ENCODE data around the gene NRROS. TPM values are rescaled to one million over a fixed set of nuclear protein-coding genes. Genes with fewer than 3 reads are reported as not detected.
A peak's percentile ranks its signal among the peaks of the same experiment; 100 is the strongest.
"Not testable (repeated sequence)": the region's sequence is repeated elsewhere in the genome, so short reads cannot be mapped to it uniquely, and the experiment has no call there.

Gene NRROS
- 10 to 100 TPM; 24.5 to 25.3 TPM for total RNA-seq

DNA sequence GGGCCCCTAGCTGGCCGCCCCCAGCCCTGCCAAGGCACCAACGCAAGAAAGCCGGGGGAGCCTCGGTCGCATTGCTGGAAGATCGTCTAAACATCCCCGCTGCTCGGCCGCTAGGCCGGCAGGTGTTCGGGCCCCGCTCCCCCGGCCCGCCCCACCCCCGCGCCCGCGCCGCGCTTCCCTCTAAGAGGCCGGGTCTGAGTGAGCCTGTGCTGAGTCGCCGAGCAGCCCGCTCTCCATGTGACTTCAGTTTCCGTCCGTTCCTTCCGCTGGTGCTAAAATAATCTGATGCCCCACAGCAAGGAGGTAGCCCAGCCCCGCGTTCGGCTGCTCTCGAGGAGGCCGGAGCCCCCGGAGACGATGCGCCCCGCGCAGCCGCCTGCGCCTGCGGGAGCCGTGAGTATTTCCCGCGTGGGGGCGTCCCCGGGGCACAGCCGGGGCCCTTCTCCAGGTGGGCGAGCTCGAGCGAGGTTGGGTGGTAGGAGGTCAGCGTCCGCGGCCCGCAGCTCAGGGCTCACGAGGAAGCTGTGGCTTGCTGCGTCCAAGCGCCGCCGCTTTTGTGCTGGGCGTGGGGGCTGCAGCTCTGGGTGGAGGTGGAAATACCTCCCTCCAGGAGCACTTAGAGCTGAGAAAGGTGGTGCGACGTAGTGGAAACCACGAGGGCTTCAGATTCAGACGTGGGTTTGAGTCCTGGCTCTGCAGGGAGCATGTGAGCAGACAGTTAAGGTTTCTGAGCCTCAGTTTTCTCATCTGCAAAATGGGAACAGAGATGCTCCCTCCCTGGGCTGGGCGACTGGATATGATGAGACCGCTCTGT lies at the start of gene NRROS:
TSS of gene NRROS (plus strand) at position 212 of the 814 bp plus-strand sequence. CDS start 14,846 bp downstream, outside the sequence.
- Mint-ChIP-seq H3K4me1 (ENCODE audit: low read depth) (peaks cover 64% of the 10 kb centered on the region), H3K9me3 (no peaks in the 10 kb centered on the region), H3K27me3 (no peaks in the 10 kb centered on the region), H3K4me3 (peak within 1 kb of the TSS; percentile 88), H3K36me3 (peaks cover 18% of the 10 kb centered on the region), H3K27ac (peak within 1 kb of the TSS; percentile 94)
- POLR2A ChIA-PET: interaction anchor here (0.8 to 2.9 kb wide), 7 partner anchors 8 to 136 kb away, joined by 3 to 19 read pairs (median 3); partner anchors contain the start of genes CEP19, FBXO45, PIGX and RNF168
- CTCF ChIA-PET: interaction anchor here (0.7 to 5.4 kb wide), 4 partner anchors 8 to 111 kb away, joined by 3 to 43 read pairs (median 18); no protein-coding TSS in a partner anchor
- intact Hi-C loops (cut with micrococcal nuclease): loop anchor here (2.0 to 10.0 kb wide), 6 partner anchors 15 to 655 kb away; partner anchors contain the start of genes DLG1, FBXO45, SENP5 and WDR53
- DNase-seq: peak; percentile 86

DNA sequence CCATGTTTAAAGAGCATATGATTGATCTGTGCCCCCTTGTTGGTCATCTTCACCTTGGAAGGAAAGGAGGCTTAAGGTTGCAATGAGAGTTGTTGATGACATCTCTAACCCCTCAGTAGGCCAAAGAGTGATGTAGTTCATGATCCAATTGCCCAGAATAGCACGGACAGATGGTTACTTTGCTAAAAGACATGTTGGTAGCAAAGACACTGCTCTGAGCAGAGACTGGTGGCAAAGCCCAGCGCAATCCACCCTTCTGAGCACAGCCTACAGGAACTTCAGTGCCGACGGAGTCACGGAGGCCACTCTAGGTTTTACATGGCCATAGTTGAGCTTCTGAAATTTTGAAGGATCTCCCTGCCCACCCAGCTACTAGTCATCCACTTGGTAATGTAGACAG lies 49.2 kb upstream of the NRROS start:
- Mint-ChIP-seq H3K27me3 (no peaks in the 10 kb centered on the region), H3K4me3 (no peak overlapping the region), H3K9me3 (no peaks in the 10 kb centered on the region), H3K4me1 (ENCODE audit: low read depth) (no peaks in the 10 kb centered on the region), H3K36me3 (peaks cover 7% of the 10 kb centered on the region), H3K27ac (no peak overlapping the region)
- CTCF ChIA-PET: interaction anchor here (0.9 to 1.7 kb wide), 3 partner anchors 14 to 52 kb away, joined by 3 to 6 read pairs (median 3); no protein-coding TSS in a partner anchor
- no peak for DNase-seq
- intact Hi-C loops (cut with micrococcal nuclease): no loop called here
- POLR2A ChIA-PET: no interaction called here

DNA sequence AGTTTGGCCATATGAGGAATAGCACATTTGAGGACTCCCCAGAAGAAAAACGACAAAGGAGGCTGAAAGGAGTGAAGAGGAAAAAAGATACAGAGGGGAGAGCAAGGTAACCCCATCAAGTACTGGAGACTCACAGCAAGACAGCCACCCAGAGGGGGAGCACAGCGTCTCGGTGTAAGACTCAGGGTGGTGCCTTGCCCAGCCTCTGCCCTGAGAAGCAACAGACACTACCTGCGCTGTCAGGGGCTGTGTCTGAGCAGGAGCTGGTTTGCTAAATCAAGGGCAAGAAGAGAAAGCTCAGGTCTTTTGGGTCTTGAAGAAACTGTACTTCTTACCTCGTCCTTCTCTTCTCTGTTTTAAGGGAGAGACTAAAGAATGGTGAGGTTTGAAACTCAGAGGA lies 43.1 kb upstream of the NRROS start:
- H3K36me3 Mint-ChIP-seq: no peaks in the 10 kb centered on the region
- no peaks in the 10 kb centered on the region for H3K9me3 Mint-ChIP-seq
- CTCF ChIA-PET: interaction anchor here (0.8 to 2.8 kb wide), 2 partner anchors 13 to 67 kb away, joined by 3 to 22 read pairs; no protein-coding TSS in a partner anchor
- H3K4me1 Mint-ChIP-seq (ENCODE audit: low read depth): peaks cover 10% of the 10 kb centered on the region
- H3K27ac Mint-ChIP-seq: no peak overlapping the region
- no peak overlapping the region for H3K4me3 Mint-ChIP-seq
- H3K27me3 Mint-ChIP-seq: peaks cover 9% of the 10 kb centered on the region
- DNase-seq: no peak
- POLR2A ChIA-PET: interaction anchor here (0.7 kb wide), 1 partner anchor 12 kb away, joined by 3 read pairs; no protein-coding TSS in a partner anchor
- intact Hi-C loops (cut with micrococcal nuclease): no loop called here

DNA sequence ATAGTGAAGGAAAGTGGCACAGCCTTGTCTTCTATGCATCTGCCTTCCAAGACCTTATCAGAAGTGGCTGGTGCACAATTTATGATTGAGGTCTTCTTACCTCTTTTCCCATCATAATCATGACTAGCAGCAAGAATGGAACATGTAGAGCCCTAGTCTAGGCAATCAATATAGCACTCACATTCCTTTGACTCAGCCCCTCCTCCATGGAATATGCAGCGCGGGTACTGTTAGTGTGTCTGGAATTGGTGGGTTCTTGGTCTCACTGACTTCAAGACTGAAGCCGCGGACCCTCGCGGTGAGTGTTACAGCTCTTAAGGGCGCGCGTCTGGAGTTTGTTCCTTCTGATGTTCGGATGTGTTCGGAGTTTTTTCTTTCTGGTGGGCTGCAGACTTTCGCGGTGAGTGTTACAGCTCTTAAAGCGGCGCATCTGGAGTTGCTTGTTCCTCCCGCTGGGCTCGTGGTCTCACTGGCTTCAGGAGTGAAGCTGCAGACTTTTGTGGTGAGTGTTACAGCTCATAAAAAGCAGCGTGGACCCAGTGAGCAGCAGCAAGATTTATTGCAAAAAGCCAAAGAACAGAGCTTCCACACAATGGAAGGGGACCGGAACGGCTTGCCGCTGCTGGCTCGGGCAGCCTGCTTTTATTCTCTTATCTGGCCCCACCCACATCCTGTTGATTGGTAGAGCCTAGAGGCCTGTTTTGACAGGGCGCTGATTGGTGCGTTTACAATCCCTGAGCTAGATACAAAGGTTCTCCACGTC lies 41.3 kb upstream of the NRROS start:
- H3K36me3 Mint-ChIP-seq; H3K27me3 Mint-ChIP-seq; H3K9me3 Mint-ChIP-seq; H3K27ac Mint-ChIP-seq; H3K4me1 Mint-ChIP-seq (ENCODE audit: low read depth); intact Hi-C loops (cut with micrococcal nuclease): not testable (repeated sequence)
- peak; percentile 77 for DNase-seq
- CTCF ChIA-PET: interaction anchor here (0.7 to 2.8 kb wide), 10 partner anchors 11 to 270 kb away, joined by 3 to 22 read pairs (median 4); partner anchors contain the start of genes FBXO45, SENP5 and WDR53
- H3K4me3 Mint-ChIP-seq: peak overlapping the region; percentile 81
- POLR2A ChIA-PET: interaction anchor here (0.7 to 1.3 kb wide), 3 partner anchors 29 to 114 kb away, joined by 3 to 5 read pairs (median 3); partner anchors contain the start of genes CEP19, FBXO45, PIGX and WDR53

DNA sequence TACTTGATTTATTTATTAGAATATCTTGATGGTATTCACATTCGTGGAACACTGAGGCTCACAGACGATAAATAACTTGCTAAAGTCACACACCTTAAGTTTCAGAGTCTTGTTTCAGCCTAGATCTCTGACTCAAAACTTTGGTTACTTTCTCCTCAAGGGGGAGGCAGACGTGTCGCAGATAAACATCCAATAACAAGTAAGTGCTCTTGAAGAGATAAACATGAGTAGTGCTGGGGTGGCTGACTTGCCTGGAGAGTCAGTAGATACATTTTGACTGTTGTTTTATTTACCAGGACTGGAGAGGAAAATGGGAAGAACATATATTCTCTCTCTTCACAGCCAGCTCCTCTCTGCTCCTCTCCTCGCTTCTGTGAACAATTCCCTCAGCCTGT lies 39.8 kb upstream of the NRROS start:
- peaks cover 10% of the 10 kb centered on the region for H3K27me3 Mint-ChIP-seq
- H3K27ac Mint-ChIP-seq: no peak overlapping the region
- DNase-seq: no peak
- ChIA-PET POLR2A (no interaction called here), CTCF (no interaction called here)
- H3K36me3 Mint-ChIP-seq: no peaks in the 10 kb centered on the region
- intact Hi-C loops (cut with micrococcal nuclease): loop anchor here (10.0 kb wide), 2 partner anchors 205 to 345 kb away; partner anchors contain the start of gene NCBP2
- H3K9me3 Mint-ChIP-seq: no peaks in the 10 kb centered on the region
- no peak overlapping the region for H3K4me3 Mint-ChIP-seq
- H3K4me1 Mint-ChIP-seq (ENCODE audit: low read depth): peaks cover 14% of the 10 kb centered on the region

DNA sequence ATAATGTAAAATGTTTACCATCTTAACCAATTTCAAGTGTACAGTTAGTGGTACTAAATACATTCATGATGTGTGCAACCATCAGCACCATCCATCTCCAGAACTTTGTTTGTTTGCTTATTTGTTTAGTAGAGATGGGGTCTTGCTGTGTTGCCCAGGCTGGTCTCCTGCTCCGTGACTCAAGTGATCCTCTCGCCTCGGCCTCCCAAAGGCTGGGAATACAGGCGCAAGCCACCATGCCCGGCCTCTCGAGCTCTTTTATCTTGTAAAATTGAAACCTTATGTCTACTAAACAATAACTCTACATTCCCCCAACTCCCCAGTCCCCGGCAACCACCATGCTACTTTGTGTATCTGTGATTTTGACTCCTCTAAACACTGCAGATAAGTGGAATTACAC lies 39.1 kb upstream of the NRROS start:
- POLR2A ChIA-PET: no interaction called here
- no peak overlapping the region for H3K27ac Mint-ChIP-seq
- H3K27me3 Mint-ChIP-seq: peaks cover 10% of the 10 kb centered on the region
- DNase-seq: no peak
- H3K4me1 Mint-ChIP-seq (ENCODE audit: low read depth): peaks cover 17% of the 10 kb centered on the region
- H3K36me3 Mint-ChIP-seq: no peaks in the 10 kb centered on the region
- H3K9me3 Mint-ChIP-seq: no peaks in the 10 kb centered on the region
- intact Hi-C loops (cut with micrococcal nuclease): loop anchor here (10.0 kb wide), 2 partner anchors 204 to 344 kb away; partner anchors contain the start of gene NCBP2
- H3K4me3 Mint-ChIP-seq: no peak overlapping the region
- CTCF ChIA-PET: interaction anchor here (1.0 kb wide), 1 partner anchor 84 kb away, joined by 3 read pairs; no protein-coding TSS in a partner anchor

DNA sequence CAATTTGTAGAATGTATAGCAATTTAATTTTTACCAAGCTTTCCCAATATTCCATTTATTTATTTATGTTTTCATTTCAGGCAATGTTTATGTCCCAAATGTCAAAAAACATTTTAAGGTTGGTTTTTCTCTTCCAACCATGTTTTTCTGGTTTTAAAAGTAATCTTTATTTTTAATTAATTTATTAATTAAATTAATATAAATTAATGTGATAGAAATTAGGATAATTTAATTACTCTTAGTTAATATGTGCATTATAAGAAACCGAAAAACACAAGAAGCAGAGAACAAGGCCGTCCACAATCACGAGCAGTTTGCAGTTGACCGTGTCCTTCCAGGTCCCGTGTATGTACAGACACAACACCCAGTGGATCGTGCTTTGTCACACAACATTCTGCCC lies 36.8 kb upstream of the NRROS start:
- ChIA-PET POLR2A (no interaction called here), CTCF (interaction anchor here (1.1 kb wide), 1 partner anchor 19 kb away, joined by 3 read pairs; no protein-coding TSS in a partner anchor)
- Mint-ChIP-seq H3K27me3 (peaks cover 7% of the 10 kb centered on the region), H3K36me3 (no peaks in the 10 kb centered on the region), H3K27ac (no peak overlapping the region), H3K9me3 (no peaks in the 10 kb centered on the region), H3K4me1 (ENCODE audit: low read depth) (peaks cover 17% of the 10 kb centered on the region), H3K4me3 (no peak overlapping the region)
- intact Hi-C loops (cut with micrococcal nuclease): loop anchor here (10.0 kb wide), 2 partner anchors 202 to 342 kb away; partner anchors contain the start of gene NCBP2
- no peak for DNase-seq

DNA sequence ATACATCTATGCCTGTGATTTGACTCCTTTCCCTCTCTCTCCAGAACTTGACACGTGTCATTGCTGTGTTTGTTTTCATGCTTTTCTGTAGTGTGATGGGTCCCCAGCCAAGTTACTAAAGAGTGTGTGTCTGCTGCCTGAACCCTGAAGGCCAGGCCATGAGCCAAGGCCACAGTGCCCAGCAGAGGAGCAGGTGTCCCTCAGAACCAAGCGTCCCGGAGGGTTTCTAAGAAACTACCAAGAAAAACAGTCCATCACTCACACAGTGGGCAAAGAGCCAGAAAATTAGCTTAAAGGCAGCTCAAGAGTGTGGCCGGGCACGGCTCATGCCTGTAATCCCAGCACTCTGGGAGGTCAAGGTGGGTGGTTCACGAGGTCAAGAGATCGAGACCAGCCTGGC lies 35.8 kb upstream of the NRROS start:
- no peak for DNase-seq
- H3K4me3 Mint-ChIP-seq: no peak overlapping the region
- H3K36me3 Mint-ChIP-seq: no peaks in the 10 kb centered on the region
- H3K4me1 Mint-ChIP-seq (ENCODE audit: low read depth): peaks cover 7% of the 10 kb centered on the region
- intact Hi-C loops (cut with micrococcal nuclease): loop anchor here (1.0 to 10.0 kb wide), 3 partner anchors 66 to 341 kb away; partner anchors contain the start of gene NCBP2
- H3K9me3 Mint-ChIP-seq: no peaks in the 10 kb centered on the region
- H3K27ac Mint-ChIP-seq: no peak overlapping the region
- CTCF ChIA-PET: interaction anchor here (0.7 to 1.1 kb wide), 4 partner anchors 18 to 604 kb away, joined by 3 to 4 read pairs (median 4); no protein-coding TSS in a partner anchor
- peaks cover 2% of the 10 kb centered on the region for H3K27me3 Mint-ChIP-seq
- POLR2A ChIA-PET: no interaction called here

DNA sequence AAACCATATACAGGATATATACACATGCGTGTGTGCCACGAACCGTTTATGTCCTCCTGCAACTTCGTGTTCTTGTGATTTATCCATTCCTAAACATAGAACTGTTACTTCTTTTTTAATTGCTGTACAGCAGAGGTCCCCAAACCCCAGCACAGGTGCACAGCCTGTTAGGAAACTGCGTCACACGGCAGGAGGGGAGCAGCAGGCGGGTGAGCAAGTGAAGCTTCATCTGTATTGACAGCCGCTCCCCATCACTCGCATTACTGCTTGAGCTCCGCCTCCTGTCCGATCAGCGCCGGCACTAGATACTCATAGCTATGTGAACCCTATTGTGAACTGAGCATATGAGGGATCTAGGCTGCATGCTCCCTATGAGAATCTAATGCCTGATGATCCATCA lies 34.9 kb upstream of the NRROS start:
- Mint-ChIP-seq H3K4me1 (ENCODE audit: low read depth) (peaks cover 11% of the 10 kb centered on the region), H3K36me3 (no peaks in the 10 kb centered on the region), H3K9me3 (no peaks in the 10 kb centered on the region), H3K27me3 (peaks cover 2% of the 10 kb centered on the region), H3K27ac (no peak overlapping the region), H3K4me3 (no peak overlapping the region)
- DNase-seq: peak; percentile 76
- CTCF ChIA-PET: interaction anchor here (0.9 to 11.6 kb wide), 4 partner anchors 13 to 90 kb away, joined by 3 to 294 read pairs (median 4); no protein-coding TSS in a partner anchor
- POLR2A ChIA-PET: interaction anchor here (0.7 kb wide), 1 partner anchor 27 kb away, joined by 3 read pairs; no protein-coding TSS in a partner anchor
- intact Hi-C loops (cut with micrococcal nuclease): loop anchor here (1.0 to 10.0 kb wide), 3 partner anchors 67 to 340 kb away; partner anchors contain the start of gene NCBP2

DNA sequence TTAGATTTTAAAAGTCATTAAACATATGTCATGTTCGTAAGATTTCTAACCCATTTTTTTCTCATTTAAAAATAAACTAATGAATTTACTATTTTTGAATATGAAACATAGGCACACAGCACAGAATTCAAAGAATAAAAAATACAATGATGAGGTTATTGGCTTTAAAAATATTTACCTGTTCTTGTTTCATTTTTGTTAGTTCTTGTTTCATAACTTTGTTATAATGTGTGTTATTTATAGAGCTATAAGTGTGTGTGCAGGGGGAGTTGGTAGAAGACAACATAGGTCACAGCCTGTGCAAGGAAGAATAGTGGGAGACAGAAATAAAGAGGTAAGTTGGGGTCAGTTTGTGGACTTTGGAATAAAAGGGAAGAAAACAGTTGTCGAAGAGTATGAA lies 30.8 kb upstream of the NRROS start:
- POLR2A ChIA-PET: interaction anchor here (1.2 kb wide), 1 partner anchor 33 kb away, joined by 4 read pairs; no protein-coding TSS in a partner anchor
- peaks cover 33% of the 10 kb centered on the region for H3K4me1 Mint-ChIP-seq (ENCODE audit: low read depth)

DNA sequence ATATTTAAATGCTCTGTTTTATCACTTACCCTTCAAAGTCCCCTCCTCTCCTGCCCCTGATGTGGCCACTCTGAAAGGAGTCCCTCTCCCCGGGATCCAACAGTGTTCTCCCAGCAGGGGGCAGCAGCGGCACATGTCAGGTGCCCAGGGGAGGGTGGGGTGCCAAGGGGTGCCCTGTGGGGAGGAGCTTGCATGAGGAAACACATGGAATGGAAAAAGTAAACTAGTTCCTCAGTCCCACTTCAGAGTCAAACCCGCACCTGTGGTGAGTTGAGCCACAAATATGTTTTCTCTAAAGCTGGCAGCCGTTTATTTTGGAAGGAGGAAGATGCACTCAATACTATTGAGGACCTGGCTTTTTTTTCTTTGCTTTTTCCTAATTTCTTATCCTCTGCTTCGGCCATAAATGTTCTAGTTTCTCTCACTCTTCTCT lies 30.1 kb upstream of the NRROS start:
- Mint-ChIP-seq H3K9me3 (no peaks in the 10 kb centered on the region), H3K4me1 (ENCODE audit: low read depth) (peaks cover 32% of the 10 kb centered on the region), H3K4me3 (peak overlapping the region; percentile 47), H3K27me3 (no peaks in the 10 kb centered on the region), H3K27ac (peak overlapping the region; percentile 68), H3K36me3 (no peaks in the 10 kb centered on the region)
- ChIA-PET POLR2A (interaction anchor here (0.6 to 1.2 kb wide), 3 partner anchors 23 to 76 kb away, joined by 4 to 5 read pairs (median 4); no protein-coding TSS in a partner anchor), CTCF (interaction anchor here (0.5 to 11.6 kb wide), 41 partner anchors 8 to 360 kb away, joined by 3 to 294 read pairs (median 4); partner anchors contain the start of genes CEP19, FBXO45, NCBP2 and NRROS)
- DNase-seq: peak; percentile 97
- intact Hi-C loops (cut with micrococcal nuclease): loop anchor here (1.0 to 10.0 kb wide), 8 partner anchors 23 to 358 kb away; partner anchors contain the start of genes NCBP2 and PIGZ

More for the DNA sequence above, 30.8 kb upstream of the NRROS start:
- DNase-seq: no peak
- Mint-ChIP-seq H3K27ac (no peak overlapping the region), H3K4me3 (no peak overlapping the region), H3K9me3 (no peaks in the 10 kb centered on the region), H3K36me3 (no peaks in the 10 kb centered on the region), H3K27me3 (peaks cover under 1% of the 10 kb centered on the region)
- intact Hi-C loops (cut with micrococcal nuclease): loop anchor here (1.0 to 10.0 kb wide), 8 partner anchors 24 to 359 kb away; partner anchors contain the start of genes NCBP2 and PIGZ
- CTCF ChIA-PET: interaction anchor here (0.8 to 11.6 kb wide), 22 partner anchors 11 to 361 kb away, joined by 3 to 294 read pairs (median 5); partner anchors contain the start of genes FBXO45, NCBP2, NRROS and SENP5

All from activated CD4-positive, alpha-beta memory T cell treated with anti-CD3 and anti-CD28 coated beads for 36 hours (primary cell).